GM19193 (cell line): ENCODE results near the gene DDX4.

Source experiments
- POLR2A ChIP-seq: IDR thresholded peaks from 4 replicates; pipeline ENCODE4 v1.6.1; 2011; ENCODE audit not compliant: insufficient read depth, insufficient read length; ENCODE audit errors: extremely low read depth

Gene DDX4

GRCh38 chr5:55848783-55849182 is 110.9 kb downstream of the DDX4 start:
- TF ChIP-seq POLR2A: no peak

- no peak for TF ChIP-seq POLR2A
Measured at GRCh38 chr5:55850839-55851674, 113.2 kb downstream of the DDX4 start, which contains the start of gene IL31RA. Gene IL31RA (plus strand): TSS chr5:55851357. CDS start chr5:55851571, 214 bp downstream.

- no peak for TF ChIP-seq POLR2A
Measured at GRCh38 chr5:55851675-55851979, 113.8 kb downstream of the DDX4 start.

- TF ChIP-seq POLR2A: no peak
Measured at GRCh38 chr5:55852503-55852902, 114.6 kb downstream of the DDX4 start.

- TF ChIP-seq POLR2A: no peak
Measured at GRCh38 chr5:55853041-55853670, 115.3 kb downstream of the DDX4 start.

GRCh38 chr5:55853818-55854217 is 116.0 kb downstream of the DDX4 start:
- no peak for TF ChIP-seq POLR2A

- TF ChIP-seq POLR2A: no peak
Measured at GRCh38 chr5:55855509-55855908, 117.6 kb downstream of the DDX4 start.

- TF ChIP-seq POLR2A: no peak
Measured at GRCh38 chr5:55856516-55857246, 118.8 kb downstream of the DDX4 start.

- no peak for TF ChIP-seq POLR2A
Measured at GRCh38 chr5:55857247-55857640, 119.4 kb downstream of the DDX4 start.

GRCh38 chr5:55858104-55858503 is 120.2 kb downstream of the DDX4 start:
- TF ChIP-seq POLR2A: no peak

- no peak for TF ChIP-seq POLR2A
Measured at GRCh38 chr5:55860288-55860687, 122.4 kb downstream of the DDX4 start.

GRCh38 chr5:55860709-55861108 is 122.8 kb downstream of the DDX4 start:
- no peak for TF ChIP-seq POLR2A

- TF ChIP-seq POLR2A: no peak
Measured at GRCh38 chr5:55864606-55865541, 127.0 kb downstream of the DDX4 start.

GRCh38 chr5:55865831-55866230 is 128.0 kb downstream of the DDX4 start:
- no peak for TF ChIP-seq POLR2A

GRCh38 chr5:55866485-55866884 is 128.6 kb downstream of the DDX4 start:
- TF ChIP-seq POLR2A: no peak
